ENCODE results near the gene MIAT.

Gene MIAT

GRCh38 chr22:26623984-26624383, 33.4 kb upstream of the MIAT start:
- no peak overlapping the region for H2AFZ ChIP-seq (ENCODE audit: low read length)
- no peaks in the 10 kb centered on the region for H3K27me3 ChIP-seq (ENCODE audit: insufficient read depth, low read length, poor library complexity, severe bottlenecking)
- no peak overlapping the region for H3K4me3 ChIP-seq (ENCODE audit: low read length, poor library complexity, severe bottlenecking)
- no peaks in the 10 kb centered on the region for H3K79me2 ChIP-seq (ENCODE audit: insufficient read depth, low read length)
- H4K20me1 ChIP-seq (ENCODE audit: insufficient read depth, low read length, poor library complexity, severe bottlenecking), result no peaks in the 10 kb centered on the region
- no peaks in the 10 kb centered on the region for H3K9me3 ChIP-seq (ENCODE audit: insufficient read depth, low read depth, low read length)
- no peak overlapping the region for H3K9ac ChIP-seq (ENCODE audit: low read depth, low read length, poor library complexity, severe bottlenecking)
- TF ChIP-seq EZH2phosphoT487 (IDR thresholded peaks at IDR 0.05; ENCODE audit: borderline replicate concordance) (no peak), CTCF (conservative IDR thresholded peaks at IDR 0.05; ENCODE audit: low read length) (no peak)
- H3K4me1 ChIP-seq (ENCODE audit: insufficient read depth, low read length, poor library complexity, severe bottlenecking), result peaks cover 13% of the 10 kb centered on the region
- no peak overlapping the region for H3K4me2 ChIP-seq (ENCODE audit: low read depth, low read length, poor library complexity, severe bottlenecking)
- H3F3A ChIP-seq (ENCODE audit: low read depth), result 0 out of 2 replicates have a peak, but pooled peaks cover 3% of the 10 kb centered on the region
- no peaks in the 10 kb centered on the region for H3K36me3 ChIP-seq (ENCODE audit: insufficient read depth, low read length)
- no peaks in the 10 kb centered on the region for H3K9me2 ChIP-seq (replicated peaks; ENCODE audit: low read depth, low read length)

GRCh38 chr22:26624803-26625202, 32.6 kb upstream of the MIAT start:
- no peak overlapping the region for H3K4me2 ChIP-seq (ENCODE audit: low read depth, low read length, poor library complexity, severe bottlenecking)
- no peak overlapping the region for H3K4me3 ChIP-seq (ENCODE audit: low read length, poor library complexity, severe bottlenecking)
- peaks cover 13% of the 10 kb centered on the region for H3K4me1 ChIP-seq (ENCODE audit: insufficient read depth, low read length, poor library complexity, severe bottlenecking)
- H3K9ac ChIP-seq (ENCODE audit: low read depth, low read length, poor library complexity, severe bottlenecking), result no peak overlapping the region
- 0 out of 2 replicates have a peak, but pooled peaks cover 3% of the 10 kb centered on the region for H3F3A ChIP-seq (ENCODE audit: low read depth)
- no peaks in the 10 kb centered on the region for H3K27me3 ChIP-seq (ENCODE audit: insufficient read depth, low read length, poor library complexity, severe bottlenecking)
- H3K79me2 ChIP-seq (ENCODE audit: insufficient read depth, low read length), result no peaks in the 10 kb centered on the region
- H3K9me3 ChIP-seq (ENCODE audit: insufficient read depth, low read depth, low read length), result no peaks in the 10 kb centered on the region
- H4K20me1 ChIP-seq (ENCODE audit: insufficient read depth, low read length, poor library complexity, severe bottlenecking), result no peaks in the 10 kb centered on the region
- no peaks in the 10 kb centered on the region for H3K36me3 ChIP-seq (ENCODE audit: insufficient read depth, low read length)
- no peak overlapping the region for H2AFZ ChIP-seq (ENCODE audit: low read length)
- no peaks in the 10 kb centered on the region for H3K9me2 ChIP-seq (replicated peaks; ENCODE audit: low read depth, low read length)
- no peak for TF ChIP-seq EZH2phosphoT487 (IDR thresholded peaks at IDR 0.05; ENCODE audit: borderline replicate concordance)
- no peak for TF ChIP-seq CTCF (conservative IDR thresholded peaks at IDR 0.05; ENCODE audit: low read length)

GRCh38 chr22:26629988-26630761, 27.2 kb upstream of the MIAT start:
- Histone ChIP-seq H3K9ac (ENCODE audit: low read depth, low read length, poor library complexity, severe bottlenecking) (no peak overlapping the region), H3K4me2 (ENCODE audit: low read depth, low read length, poor library complexity, severe bottlenecking) (no peak overlapping the region), H3K4me3 (ENCODE audit: low read length, poor library complexity, severe bottlenecking) (no peak overlapping the region), H3K9me2 (replicated peaks; ENCODE audit: low read depth, low read length) (no peaks in the 10 kb centered on the region), H3F3A (ENCODE audit: low read depth) (0 out of 2 replicates have a peak, but pooled peaks cover 3% of the 10 kb centered on the region), H3K9me3 (ENCODE audit: insufficient read depth, low read depth, low read length) (no peaks in the 10 kb centered on the region), H3K27me3 (ENCODE audit: insufficient read depth, low read length, poor library complexity, severe bottlenecking) (no peaks in the 10 kb centered on the region), H2AFZ (ENCODE audit: low read length) (no peak overlapping the region), H3K36me3 (ENCODE audit: insufficient read depth, low read length) (no peaks in the 10 kb centered on the region), H3K79me2 (ENCODE audit: insufficient read depth, low read length) (no peaks in the 10 kb centered on the region), H4K20me1 (ENCODE audit: insufficient read depth, low read length, poor library complexity, severe bottlenecking) (no peaks in the 10 kb centered on the region), H3K4me1 (ENCODE audit: insufficient read depth, low read length, poor library complexity, severe bottlenecking) (peaks cover 27% of the 10 kb centered on the region)
- TF ChIP-seq CTCF (conservative IDR thresholded peaks at IDR 0.05; ENCODE audit: low read length) (no peak), EZH2phosphoT487 (IDR thresholded peaks at IDR 0.05; ENCODE audit: borderline replicate concordance) (no peak)

Measured in Loucy (cell line).